HG03571 (cell line): Measurements from ENCODE around the gene VIT.

ENCODE experiments used
- ATAC-seq: cut with Tn5 transposase; IDR thresholded peaks from one replicate; pipeline ENCODE4 v1.9.1; 2021; ENCODE audit not compliant: unreplicated experiment

The VIT gene

GRCh38 chr2:36855429-36855828, 158.9 kb downstream of the VIT start:
- ATAC-seq, result no peak

- no peak for ATAC-seq
Observed at GRCh38 chr2:36857713-36858112, 161.2 kb downstream of the VIT start.

GRCh38 chr2:36858551-36859365, 162.3 kb downstream of the VIT start:
- peak; percentile 48 for ATAC-seq

GRCh38 chr2:36859366-36859792, 162.9 kb downstream of the VIT start:
- no peak for ATAC-seq

GRCh38 chr2:36861896-36862295, 165.4 kb downstream of the VIT start:
- no peak for ATAC-seq
